GM21447 (cell line): ENCODE measurements around the gene ABCC3.

Experiments used
- ATAC-seq: cut with Tn5 transposase; IDR thresholded peaks from one replicate; pipeline ENCODE4 v1.9.1; 2021; ENCODE audit not compliant: unreplicated experiment

The ABCC3 gene

DNA sequence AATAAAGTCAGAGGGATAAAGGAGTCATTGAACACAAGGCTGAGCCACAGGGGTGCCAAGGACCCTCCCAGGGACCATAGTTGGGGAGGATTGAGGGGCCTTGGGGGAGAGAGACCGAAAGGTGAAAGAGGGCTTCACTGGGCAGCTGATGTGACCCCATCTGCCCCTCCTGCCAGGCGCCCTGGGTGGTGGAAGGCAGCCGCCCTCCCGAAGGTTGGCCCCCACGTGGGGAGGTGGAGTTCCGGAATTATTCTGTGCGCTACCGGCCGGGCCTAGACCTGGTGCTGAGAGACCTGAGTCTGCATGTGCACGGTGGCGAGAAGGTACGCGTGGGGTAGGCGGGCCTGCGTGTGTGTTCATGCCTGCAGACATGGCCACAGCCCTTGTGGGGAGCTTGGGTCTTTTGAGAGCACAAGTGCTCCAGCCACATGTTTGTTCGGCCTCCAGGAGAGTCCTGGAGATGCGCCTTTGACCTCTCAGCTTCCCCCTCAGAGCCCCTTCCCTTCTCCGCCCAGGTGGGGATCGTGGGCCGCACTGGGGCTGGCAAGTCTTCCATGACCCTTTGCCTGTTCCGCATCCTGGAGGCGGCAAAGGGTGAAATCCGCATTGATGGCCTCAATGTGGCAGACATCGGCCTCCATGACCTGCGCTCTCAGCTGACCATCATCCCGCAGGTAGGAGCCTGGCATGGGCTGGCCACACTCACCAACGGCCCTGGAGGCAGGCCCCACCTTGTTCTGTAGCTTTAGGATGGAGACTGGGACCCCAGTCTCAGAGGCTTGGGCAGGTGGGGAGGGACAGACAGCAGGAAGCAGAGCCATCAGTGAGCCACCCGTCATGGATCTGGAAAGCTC is 49.0 kb downstream of the ABCC3 start:
- no peak for ATAC-seq

DNA sequence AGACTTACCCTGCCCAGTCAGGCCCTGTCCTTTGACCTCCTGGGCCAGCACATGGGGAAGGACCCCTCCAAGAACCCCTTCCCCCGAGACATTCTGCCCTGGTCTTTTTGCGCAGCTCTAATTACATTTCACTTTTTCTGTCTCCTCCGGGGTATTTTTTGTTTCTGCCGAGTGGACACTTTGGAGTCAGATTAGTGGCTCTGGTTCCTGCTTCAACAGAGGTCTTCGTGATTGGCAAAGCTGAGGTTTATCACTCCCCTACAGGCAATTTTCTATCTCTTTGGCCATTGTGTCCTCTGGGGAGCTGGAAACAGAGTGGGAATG is 49.6 kb downstream of the ABCC3 start:
- no peak for ATAC-seq

DNA sequence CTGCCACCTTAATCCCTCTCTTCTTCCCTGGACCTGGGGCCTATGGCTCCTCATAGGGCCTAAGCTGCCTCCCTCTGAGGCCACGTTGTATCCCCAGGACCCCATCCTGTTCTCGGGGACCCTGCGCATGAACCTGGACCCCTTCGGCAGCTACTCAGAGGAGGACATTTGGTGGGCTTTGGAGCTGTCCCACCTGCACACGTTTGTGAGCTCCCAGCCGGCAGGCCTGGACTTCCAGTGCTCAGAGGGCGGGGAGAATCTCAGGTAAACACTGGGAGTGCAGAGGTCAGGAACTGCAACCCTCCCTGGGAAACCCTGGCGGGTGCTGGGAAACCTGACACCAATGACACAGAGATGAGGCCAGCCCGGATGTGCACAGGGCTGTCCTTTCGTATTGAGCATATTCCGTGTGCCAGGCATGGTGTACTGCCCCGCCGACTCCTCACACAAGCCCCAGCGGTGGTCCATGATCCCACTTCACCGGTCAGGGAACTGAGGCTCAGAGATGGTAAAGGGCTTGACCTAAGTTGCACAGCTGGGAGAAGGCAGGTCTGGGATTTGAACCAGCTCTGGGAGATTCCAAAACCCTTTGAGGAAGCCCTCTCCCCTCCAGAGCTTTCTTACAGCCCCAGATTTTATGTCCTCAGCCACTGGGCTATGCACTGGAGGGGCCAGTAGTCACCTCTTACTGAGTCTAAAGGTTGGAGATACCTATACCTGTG is 50.1 kb downstream of the ABCC3 start:
- no peak for ATAC-seq

DNA sequence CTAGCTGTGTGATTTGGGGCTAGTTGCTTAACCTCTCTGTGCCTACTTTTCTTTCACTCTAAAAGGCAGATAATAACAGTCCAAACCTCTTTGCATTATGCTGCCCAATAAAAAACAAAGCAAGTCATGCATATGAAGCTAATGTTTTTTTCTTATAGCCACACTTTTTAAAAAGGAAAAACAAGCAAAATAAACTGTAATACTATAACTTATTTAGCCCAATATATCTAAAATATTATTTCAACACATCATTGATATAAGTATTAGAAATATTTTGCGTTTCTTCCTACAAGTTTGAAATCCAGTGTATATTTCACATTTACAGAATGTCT is 50.6 kb downstream of the ABCC3 start:
- ATAC-seq, result no peak

DNA sequence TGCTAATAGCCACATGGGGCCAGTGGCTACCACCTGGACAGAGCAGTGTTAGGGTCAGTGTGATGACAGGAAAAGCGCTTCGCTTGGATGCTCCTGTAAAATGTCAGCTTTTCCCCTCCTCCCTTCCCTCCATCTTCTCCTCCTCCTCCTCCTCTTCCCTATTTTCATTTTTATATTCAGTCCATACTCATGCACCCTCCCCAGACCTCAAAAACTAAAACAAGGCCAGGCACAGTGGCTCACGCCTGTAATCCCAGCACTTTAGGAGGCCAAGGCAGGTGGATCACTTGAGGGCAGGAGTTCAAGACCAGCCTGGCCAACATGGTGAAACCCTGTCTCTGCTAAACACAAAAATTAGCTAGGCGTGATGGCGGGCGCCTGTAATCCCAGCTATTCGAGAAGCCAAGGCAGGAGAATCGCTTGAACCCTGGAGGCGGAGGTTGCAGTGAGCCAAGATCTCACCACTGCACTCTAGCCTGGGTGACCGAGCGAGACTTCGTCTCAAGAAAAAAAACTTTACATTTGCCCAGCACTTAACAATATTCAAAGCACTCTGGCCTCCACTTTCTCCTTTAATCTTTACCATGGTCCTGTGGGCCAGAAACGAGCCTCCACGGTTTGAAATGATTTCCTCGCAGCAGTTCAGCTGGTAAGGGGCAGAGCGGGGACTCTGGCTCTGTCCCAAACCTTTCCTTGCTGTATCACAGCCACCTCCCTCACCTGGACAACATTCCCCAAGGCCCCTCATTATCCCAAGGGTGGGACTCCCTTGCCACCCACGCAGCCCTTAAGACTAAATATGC is 51.2 kb downstream of the ABCC3 start:
- ATAC-seq, result no peak

DNA sequence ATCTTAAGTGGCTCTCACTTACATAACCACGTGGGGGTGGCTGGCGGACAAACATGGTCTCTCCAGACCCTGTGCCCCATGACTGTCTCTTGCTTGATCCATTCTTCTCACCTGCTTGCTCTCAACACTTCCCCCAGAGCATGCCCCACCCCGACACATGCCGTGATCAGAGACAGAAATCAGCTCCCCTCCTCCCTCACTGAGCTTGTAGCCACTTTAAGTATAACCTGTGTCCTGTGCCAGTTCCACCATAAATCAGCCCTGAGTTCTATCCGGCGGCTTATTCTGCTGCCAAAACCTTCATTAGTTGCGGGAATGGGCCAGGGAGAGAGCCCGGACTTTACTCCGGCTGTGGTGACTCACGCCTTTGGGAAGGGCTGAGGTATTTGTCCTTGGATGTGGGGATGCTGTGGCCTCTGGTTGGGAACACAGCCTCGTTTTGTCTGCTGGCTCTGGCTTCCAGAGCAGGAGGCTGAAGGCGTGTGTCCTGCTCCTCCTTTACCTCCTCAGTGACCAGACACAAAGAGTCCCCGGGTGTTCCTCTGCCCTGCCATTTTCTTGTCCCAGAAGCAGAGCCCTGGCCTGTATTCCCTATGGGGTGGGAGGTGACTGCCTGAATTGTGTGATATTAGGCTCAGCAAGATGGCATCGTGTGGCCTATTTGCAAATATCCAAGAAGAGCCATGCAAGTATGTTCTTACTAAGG is 52.0 kb downstream of the ABCC3 start:
- ATAC-seq, result no peak

DNA sequence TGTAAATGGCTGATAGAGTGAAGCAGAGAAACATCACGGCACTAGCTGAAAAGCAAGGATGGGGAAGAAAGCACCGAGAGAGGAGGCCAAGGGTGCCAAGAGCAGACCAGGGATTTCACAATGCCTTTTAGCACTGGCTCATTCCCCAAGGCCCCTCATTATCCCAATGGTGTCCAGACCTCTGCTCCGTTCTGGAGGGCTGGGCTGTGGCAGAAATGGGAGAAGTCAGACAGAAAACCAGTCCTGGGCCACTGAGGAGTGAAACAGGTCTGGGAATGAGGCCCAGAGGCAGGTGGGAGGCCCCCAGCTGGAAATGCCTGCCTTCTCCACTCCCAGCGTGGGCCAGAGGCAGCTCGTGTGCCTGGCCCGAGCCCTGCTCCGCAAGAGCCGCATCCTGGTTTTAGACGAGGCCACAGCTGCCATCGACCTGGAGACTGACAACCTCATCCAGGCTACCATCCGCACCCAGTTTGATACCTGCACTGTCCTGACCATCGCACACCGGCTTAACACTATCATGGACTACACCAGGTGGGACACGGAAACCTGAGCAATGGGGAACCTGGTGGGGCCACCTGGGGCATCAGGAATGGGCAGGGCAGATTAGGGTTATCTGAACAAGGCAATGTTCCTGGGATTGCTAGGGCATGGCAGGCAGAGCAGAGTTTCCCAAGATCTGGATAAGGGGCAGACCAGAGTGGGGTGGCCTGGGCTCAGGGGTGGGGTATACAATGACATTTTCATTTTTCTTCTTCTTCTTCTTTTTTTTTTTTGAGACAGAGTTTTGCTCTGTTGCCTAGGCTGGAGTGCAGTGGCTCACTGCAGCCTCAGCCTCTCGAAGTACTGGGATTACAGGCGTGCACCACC is 52.8 kb downstream of the ABCC3 start:
- no peak for ATAC-seq

DNA sequence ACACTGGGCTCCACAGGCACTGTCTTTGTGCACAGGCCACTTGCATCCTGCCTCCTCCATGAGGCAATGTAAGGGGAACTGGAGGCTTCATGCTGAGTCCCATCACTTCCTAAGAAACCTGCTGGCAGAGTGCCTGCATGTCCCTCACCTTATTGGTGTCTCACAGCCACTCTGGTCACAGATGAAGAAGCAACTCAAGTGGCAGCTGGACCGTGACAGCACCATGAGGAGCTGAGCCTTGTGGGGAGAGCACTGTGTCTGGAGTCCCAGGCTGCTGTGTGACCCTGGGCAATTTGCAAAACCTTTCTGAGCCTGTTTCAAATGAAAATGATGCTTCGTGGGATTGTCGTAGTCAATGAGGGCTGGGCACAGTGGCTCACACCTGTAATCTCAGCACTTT is 53.6 kb downstream of the ABCC3 start:
- ATAC-seq, result no peak

DNA sequence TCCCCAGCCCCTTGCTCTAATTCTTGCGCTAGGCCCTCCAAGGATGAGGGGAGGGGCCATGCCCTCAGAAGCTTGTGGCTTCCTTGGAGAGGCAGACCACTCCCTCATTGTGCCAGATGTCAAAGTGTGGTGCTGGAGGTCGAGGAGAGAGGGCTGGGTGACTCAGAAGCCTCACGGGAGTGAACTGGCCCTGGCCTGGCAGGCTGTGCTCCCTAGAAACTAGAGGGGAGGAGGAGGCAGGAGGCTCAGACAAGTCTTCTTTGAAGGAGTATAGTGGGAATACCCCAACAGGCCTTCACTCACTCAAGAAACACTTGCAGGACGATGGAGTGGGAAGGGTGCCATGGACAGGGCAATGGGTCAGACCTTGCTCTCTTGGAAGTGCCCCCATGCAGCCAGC is 54.6 kb downstream of the ABCC3 start:
- ATAC-seq, result no peak

DNA sequence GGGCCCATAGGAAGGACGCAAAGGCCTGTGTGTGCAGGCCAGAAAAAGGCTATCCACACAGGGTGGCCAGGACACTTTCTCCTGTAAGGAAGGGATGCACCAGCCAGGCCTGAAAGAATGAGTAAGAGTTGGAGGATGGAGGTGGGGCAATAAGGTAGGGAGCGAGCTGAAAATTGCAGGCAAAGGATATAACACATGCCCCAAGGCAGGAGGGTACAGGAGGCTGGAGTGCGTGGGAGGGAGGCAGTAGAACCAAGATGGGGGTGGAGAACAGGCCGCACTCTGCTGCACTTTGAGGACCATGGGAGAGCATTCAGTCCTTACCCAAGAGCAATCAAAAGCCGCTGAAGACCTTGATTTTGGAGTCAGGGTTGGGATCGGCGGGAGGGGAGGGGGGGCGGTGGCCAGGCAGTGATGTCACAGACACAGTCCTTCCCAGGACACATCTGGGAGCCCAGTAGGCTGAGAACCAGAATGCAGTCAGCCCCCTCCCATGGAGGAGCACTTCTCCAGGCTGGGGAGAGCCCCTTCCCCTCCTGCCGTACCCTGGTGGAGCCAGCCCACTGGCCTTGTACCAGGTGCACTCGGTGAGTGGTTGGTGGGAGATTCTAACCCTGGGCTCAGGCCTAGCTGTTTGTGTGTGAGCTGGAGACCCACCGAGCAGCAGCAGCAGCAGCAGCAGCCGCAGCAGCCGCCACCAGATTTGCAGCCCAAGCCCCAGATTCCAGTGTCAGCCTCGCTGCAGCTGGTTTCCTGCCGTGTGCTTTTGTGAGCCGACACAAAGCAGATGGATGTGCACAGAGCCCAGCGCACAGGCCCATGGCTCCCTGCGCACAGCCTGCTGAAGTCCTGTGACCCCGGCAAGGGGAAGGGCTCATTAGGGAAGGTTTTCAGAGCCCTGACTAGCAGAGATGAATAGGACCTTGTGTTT is 55.5 kb downstream of the ABCC3 start:
- no peak for ATAC-seq

DNA sequence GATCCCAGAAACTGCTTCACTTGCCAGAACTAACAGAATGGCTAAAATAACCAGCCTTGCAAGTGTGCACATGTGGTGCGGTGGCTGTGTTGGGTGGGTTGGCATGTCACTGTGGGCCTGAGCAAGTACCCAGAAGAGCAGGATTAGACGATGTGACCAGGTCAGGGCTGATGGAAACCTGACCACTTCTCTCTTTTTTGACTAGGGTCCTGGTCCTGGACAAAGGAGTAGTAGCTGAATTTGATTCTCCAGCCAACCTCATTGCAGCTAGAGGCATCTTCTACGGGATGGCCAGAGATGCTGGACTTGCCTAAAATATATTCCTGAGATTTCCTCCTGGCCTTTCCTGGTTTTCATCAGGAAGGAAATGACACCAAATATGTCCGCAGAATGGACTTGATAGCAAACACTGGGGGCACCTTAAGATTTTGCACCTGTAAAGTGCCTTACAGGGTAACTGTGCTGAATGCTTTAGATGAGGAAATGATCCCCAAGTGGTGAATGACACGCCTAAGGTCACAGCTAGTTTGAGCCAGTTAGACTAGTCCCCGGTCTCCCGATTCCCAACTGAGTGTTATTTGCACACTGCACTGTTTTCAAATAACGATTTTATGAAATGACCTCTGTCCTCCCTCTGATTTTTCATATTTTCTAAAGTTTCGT is 56.3 kb downstream of the ABCC3 start:
- ATAC-seq, result no peak

DNA sequence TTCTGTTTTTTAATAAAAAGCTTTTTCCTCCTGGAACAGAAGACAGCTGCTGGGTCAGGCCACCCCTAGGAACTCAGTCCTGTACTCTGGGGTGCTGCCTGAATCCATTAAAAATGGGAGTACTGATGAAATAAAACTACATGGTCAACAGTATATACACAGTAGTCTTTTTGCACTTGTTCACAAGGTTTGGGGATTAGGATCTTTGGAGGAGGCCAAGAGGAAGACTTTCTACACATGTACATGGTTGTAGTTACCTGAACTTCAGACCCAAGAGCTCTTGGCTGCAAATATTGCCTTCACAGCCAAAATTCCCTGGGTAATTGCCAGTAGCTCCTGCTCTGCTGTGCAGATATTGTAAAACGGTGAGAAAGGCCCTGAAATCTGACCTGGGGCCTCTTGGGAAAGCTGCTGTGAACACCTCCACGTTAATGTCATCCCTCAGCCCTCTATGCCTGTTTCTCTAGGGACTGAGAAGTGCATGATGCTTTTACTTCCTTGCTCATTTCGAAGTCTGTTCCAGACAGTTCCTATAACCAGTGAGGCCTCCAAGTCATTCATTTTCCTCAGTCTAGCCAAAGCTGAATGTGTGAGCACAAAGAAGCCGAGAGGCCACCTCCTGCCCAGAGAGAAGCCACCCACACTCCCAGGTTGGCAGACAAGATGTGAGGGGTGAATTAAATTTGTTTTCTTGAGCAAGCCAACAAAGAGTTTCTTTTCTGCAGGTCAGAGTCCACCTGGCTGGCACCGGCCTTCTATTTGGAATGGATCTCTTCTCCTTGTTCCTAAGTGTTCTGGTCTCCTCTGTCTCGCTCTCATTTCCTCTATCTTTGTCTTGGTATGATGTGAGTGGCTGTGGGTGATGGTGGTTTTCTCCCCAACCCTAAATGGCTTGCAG is 57.1 kb downstream of the ABCC3 start:
- no peak for ATAC-seq

DNA sequence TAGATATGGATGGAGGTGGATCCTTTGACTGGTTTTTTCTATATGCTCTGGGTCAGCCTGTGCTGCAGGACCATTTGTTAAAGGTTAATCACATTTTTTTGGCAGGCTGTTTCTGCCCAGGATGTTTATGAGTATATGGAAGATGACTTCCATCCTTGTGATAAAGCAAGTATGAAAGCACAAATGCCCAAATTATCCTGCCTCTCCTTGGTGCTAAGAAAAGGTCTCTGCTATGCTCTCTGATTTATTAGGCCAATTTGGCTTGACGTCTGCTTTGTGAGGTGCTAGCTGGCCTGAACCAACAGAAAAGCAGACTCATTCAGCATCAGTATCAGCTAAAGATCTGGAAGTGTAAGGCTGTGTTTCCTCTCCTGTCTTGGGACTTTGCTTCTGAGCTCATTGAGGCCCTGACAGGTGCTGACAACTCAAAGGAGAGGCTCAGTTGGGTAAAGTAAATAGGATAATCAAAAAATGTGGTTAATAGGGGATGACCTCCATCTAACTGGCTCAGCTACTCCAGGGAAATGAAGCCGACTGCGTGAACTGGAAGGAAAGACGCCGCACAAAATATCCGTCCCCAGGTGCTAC is 57.9 kb downstream of the ABCC3 start:
- no peak for ATAC-seq

DNA sequence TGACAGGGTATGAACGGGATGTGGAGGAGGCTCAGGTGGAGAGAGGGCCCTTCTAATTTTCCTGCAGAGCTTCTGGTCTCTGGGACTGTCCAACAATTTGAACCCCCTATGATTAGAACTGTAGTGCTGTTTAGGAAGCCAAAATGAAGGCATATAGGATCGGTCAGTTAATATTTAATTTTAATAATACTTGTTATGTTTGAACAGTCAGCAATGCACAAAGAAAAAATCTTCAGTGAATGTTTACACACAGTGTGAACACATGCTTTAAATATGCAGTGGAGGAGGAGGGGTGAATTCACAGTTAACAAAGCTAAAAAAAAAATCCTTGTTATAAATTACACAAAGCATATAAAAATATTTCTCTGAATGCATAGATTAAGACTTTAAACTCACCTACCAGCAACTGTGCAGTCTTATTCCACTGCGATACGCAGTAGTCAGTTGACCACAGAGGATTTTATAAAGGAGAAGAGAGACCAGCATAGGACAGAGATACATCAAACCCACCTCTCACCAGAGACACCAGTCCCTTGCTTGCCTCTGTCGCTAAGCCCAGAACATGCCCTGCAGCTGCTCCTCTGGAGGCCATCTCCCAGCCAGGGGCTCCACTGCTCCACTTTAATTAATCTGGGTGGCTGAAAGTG is 58.5 kb downstream of the ABCC3 start:
- ATAC-seq, result no peak

DNA sequence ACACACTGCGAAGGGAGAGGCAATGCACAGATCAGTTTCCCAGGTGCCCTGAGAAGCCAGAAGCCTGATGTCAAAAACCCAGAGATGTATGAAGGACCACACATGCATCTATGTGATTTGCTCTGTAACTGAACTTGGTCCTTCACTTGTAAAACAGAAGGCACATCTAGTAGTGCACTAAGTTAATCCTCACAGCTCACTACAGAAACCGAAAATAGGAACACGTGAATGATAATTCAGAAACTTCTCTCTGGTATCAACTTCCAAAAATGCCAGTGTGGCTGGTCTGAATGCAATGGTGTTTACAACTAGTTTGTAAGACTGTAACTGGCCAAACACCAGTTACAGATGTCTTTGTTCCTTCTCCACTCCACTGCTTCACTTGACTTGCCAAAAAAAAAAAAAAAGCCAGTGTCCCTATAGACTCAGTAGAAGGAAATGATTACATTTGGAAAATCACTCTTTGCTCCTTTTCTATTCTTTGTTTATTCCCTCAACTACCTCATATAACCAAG is 61.7 kb downstream of the ABCC3 start:
- no peak for ATAC-seq

DNA sequence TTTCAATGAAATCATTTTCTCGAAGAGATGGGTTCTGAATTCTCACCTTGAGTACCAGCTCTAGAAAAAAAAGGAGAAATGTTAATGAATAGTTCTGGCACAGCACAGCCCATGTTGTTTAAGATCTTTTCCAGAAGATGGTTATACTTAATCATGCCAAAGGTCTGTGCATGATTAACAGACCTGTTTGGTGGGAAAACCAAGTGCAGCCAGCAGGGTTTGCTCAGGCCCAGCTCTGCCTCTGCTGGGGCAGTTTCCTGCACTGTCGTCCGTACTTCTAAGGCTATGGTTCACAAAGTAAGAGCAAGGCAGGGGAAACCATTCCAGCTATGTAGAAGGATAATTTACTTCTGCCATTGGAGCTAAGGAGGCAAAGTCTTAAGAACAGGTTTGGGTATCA is 62.4 kb downstream of the ABCC3 start:
- ATAC-seq, result no peak
